Neural progenitor cell (in vitro differentiated cells): ENCODE results near the gene SLC15A4. TPM values are rescaled to one million over a fixed set of nuclear protein-coding genes. Genes with fewer than 3 reads are reported as not detected.
A peak's percentile ranks its signal among the peaks of the same experiment; 100 is the strongest.

Experiments used
- DNase-seq: peaks from one replicate; pipeline ENCODE4 v3.0.0-alpha.2; 2016; ENCODE audit warnings: low spot score
- H2AFZ ChIP-seq: fragments of 200-600 bp; sonication (generic); replicated peaks from 2 replicates; pipeline ENCODE4 v1.6.1; 2016; ENCODE audit warnings: antibody characterized with exemption
- H3F3A ChIP-seq: fragments of 200-600 bp; sonication (generic); 2 replicates; pipeline ENCODE4 v1.6.1; 2016; ENCODE audit warnings: antibody characterized with exemption, low read depth
- H3K27ac ChIP-seq: fragments of 200-600 bp; sonication (generic); 2 replicates; pipeline ENCODE4 v1.5.1; 2016; ENCODE audit warnings: mild to moderate bottlenecking
- H3K27me3 ChIP-seq: fragments of 200-600 bp; sonication (generic); 2 replicates; pipeline ENCODE4 v1.6.1; 2016; ENCODE audit warnings: mild to moderate bottlenecking, moderate library complexity
- H3K36me3 ChIP-seq: fragments of 200-600 bp; sonication (generic); 2 replicates; pipeline ENCODE4 v1.5.1; 2016
- H3K4me1 ChIP-seq: fragments of 200-600 bp; sonication (generic); 2 replicates; pipeline ENCODE4 v1.6.1; 2016; ENCODE audit warnings: mixed run types
- H3K4me2 ChIP-seq: fragments of 200-600 bp; sonication (generic); 2 replicates; pipeline ENCODE4 v1.6.1; 2016
- H3K4me3 ChIP-seq: fragments of 200-600 bp; sonication (generic); 2 replicates; pipeline ENCODE4 v1.5.1; 2016
- H3K79me2 ChIP-seq: fragments of 200-600 bp; sonication (generic); 2 replicates; pipeline ENCODE4 v1.6.1; 2016; ENCODE audit warnings: low read depth
- H3K9ac ChIP-seq: fragments of 200-600 bp; sonication (generic); 2 replicates; pipeline ENCODE4 v1.6.1; 2016
- H3K9me3 ChIP-seq: fragments of 200-600 bp; sonication (generic); 2 replicates; pipeline ENCODE4 v1.5.1; 2016; ENCODE audit warnings: low read depth
- H4K20me1 ChIP-seq: fragments of 200-600 bp; sonication (generic); 2 replicates; pipeline ENCODE4 v1.6.1; 2016; ENCODE audit warnings: low read depth
- H3K27ac Mint-ChIP-seq: 3 replicates; pipeline ENCODE4 v1.8.0; 2021; ENCODE audit warnings: mixed read lengths
- H3K27me3 Mint-ChIP-seq: 2 replicates; pipeline ENCODE4 v1.8.0; 2022; ENCODE audit warnings: low read depth, mild to moderate bottlenecking, inconsistent platforms, moderate library complexity, mixed read lengths; ENCODE audit not compliant: insufficient read depth
- H3K36me3 Mint-ChIP-seq: 3 replicates; pipeline ENCODE4 v1.8.0; 2021; ENCODE audit warnings: mixed read lengths
- H3K4me1 Mint-ChIP-seq: 3 replicates; pipeline ENCODE4 v1.8.0; 2021; ENCODE audit warnings: mixed read lengths
- H3K4me3 Mint-ChIP-seq: 3 replicates; pipeline ENCODE4 v1.8.0; 2021; ENCODE audit warnings: mild to moderate bottlenecking, moderate library complexity, mixed read lengths
- H3K9me3 Mint-ChIP-seq: 3 replicates; pipeline ENCODE4 v1.8.0; 2020; ENCODE audit warnings: mixed read lengths
- EZH2 ChIP-seq: fragments of 200-600 bp; sonication (generic); IDR thresholded peaks from 2 replicates; pipeline ENCODE4 v1.6.1; 2017; ENCODE audit warnings: antibody characterized with exemption, mild to moderate bottlenecking, moderate library complexity
- EZH2phosphoT487 ChIP-seq: fragments of 200-600 bp; sonication (generic); IDR thresholded peaks from 2 replicates; pipeline ENCODE4 v1.6.1; 2017; ENCODE audit warnings: antibody characterized with exemption
- total RNA-seq: library from RNA; depleted of rRNA; stranded (reverse); fragments of >200 nt; gene quantifications from 2 replicates; pipeline ENCODE4 v1.2.3, GENCODE V29; 2015; ENCODE audit warnings: low replicate concordance
- TF ChIP-seq, protein P1 (sequence below): fragments of 200-600 bp; sonication (generic); IDR thresholded peaks from 2 replicates; pipeline ENCODE4 v1.5.1; 2017; ENCODE audit warnings: antibody characterized with exemption, mild to moderate bottlenecking

SLC15A4 gene
- total RNA-seq, 1 donor from 2014 or later, result 42.3 TPM

DNA sequence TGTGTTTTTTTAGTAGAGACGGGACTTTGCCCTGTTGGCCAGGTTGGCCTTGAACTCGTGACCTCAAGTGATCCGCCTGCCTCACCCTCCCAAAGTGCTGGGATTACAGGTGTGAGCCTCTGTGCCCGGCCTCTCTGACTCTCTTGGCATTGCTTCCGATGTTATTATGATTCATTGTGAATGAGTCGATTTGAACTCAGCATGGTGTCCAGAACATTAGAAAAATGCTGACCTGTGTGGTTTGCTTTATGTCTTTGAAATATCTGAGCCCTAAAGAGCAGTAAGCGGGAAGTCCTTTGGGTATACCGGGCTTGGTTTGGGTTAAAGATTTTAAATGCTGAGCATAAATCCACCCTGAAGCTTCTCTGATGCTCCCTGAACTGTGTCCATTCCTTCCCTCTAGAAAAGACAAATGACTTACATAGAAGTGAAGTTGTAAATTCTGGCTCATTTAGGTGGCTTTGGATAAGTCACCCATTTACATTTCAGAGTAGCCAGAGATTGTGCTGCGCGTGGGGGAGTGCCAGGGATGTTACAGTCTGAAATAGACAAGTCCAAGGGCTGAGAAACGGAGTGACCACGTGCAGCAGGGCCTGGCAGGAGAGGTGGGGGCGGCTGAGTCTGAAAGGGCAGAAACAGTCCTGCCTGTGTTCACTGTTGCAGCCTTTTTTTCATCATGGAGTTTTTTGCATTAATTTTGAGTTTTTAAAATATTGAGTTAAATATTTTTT lies 39.6 kb downstream of the SLC15A4 start:
- Mint-ChIP-seq H3K4me3 (no peak overlapping the region), H3K27ac (no peak overlapping the region), H3K9me3 (peaks cover 8% of the 10 kb centered on the region), H3K36me3 (no peaks in the 10 kb centered on the region), H3K27me3 (peaks cover under 1% of the 10 kb centered on the region), H3K4me1 (peaks cover 14% of the 10 kb centered on the region)
- DNase-seq, result no peak
- H3F3A ChIP-seq, result no peaks in the 10 kb centered on the region
- H3K9me3 ChIP-seq, result no peaks in the 10 kb centered on the region
- H3K27ac ChIP-seq, result no peak overlapping the region
- no peaks in the 10 kb centered on the region for H3K4me1 ChIP-seq
- no peak overlapping the region for H3K4me3 ChIP-seq
- no peaks in the 10 kb centered on the region for H3K79me2 ChIP-seq
- no peak overlapping the region for H3K4me2 ChIP-seq
- no peaks in the 10 kb centered on the region for H4K20me1 ChIP-seq
- H3K27me3 ChIP-seq, result no peaks in the 10 kb centered on the region
- TF ChIP-seq EZH2phosphoT487 (no peak), EZH2 (no peak)
- TF ChIP-seq, protein P1, sequence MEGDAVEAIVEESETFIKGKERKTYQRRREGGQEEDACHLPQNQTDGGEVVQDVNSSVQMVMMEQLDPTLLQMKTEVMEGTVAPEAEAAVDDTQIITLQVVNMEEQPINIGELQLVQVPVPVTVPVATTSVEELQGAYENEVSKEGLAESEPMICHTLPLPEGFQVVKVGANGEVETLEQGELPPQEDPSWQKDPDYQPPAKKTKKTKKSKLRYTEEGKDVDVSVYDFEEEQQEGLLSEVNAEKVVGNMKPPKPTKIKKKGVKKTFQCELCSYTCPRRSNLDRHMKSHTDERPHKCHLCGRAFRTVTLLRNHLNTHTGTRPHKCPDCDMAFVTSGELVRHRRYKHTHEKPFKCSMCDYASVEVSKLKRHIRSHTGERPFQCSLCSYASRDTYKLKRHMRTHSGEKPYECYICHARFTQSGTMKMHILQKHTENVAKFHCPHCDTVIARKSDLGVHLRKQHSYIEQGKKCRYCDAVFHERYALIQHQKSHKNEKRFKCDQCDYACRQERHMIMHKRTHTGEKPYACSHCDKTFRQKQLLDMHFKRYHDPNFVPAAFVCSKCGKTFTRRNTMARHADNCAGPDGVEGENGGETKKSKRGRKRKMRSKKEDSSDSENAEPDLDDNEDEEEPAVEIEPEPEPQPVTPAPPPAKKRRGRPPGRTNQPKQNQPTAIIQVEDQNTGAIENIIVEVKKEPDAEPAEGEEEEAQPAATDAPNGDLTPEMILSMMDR, result no peak
- no peak overlapping the region for H3K9ac ChIP-seq
- no peaks in the 10 kb centered on the region for H3K36me3 ChIP-seq
- H2AFZ ChIP-seq, result no peak overlapping the region

DNA sequence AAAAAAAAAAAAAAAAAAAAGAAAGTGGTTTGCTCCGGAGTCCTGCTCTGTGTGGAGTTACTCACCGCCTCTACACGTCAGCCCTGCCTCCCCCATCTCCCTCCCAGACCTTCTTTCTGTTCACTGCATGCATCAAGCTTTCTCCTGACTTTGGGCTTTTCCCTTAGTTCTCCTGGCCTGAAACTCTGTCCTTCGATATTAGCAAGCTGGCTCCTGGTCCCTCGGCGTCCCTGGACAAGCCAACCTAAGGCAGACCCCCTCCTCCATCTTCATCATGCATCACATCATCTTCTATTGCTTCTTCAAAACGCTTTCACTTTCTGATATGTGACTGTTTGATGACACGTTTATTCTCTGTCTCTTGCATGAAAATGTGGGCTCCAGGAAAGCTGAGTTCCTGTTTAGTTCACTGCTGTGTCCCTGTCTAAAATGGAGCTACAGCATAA lies 40.6 kb downstream of the SLC15A4 start:
- H3K9ac ChIP-seq, result no peak overlapping the region

DNA sequence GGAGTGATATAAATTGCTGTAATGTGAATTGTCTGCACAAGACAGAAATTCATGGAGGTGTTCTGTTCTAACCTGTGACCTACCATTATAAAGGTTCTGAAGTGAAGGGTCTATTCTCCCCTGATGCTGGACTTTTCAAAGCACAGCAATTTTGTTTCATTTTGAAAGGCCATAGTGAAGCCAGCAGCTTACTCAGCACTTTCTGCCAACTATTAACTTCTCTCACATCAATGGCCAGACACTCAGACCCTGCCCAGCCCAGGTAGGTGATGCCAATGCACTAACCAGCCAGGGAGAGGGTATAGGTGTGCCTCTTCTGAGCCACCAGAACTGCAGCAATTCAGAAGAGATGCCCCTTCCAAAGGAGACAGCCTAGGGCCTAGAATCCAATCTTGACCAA lies 43.9 kb downstream of the SLC15A4 start:
- Mint-ChIP-seq H3K4me3 (no peak overlapping the region), H3K9me3 (peaks cover 8% of the 10 kb centered on the region), H3K4me1 (peaks cover 6% of the 10 kb centered on the region), H3K27me3 (peaks cover 8% of the 10 kb centered on the region), H3K27ac (no peak overlapping the region), H3K36me3 (no peaks in the 10 kb centered on the region)
- Histone ChIP-seq H3K9me3 (no peaks in the 10 kb centered on the region), H3K4me3 (no peak overlapping the region), H4K20me1 (no peaks in the 10 kb centered on the region), H3K4me2 (no peak overlapping the region), H3K36me3 (no peaks in the 10 kb centered on the region), H3K4me1 (no peaks in the 10 kb centered on the region), H3F3A (no peaks in the 10 kb centered on the region), H3K79me2 (no peaks in the 10 kb centered on the region), H3K9ac (no peak overlapping the region), H2AFZ (no peak overlapping the region), H3K27me3 (no peaks in the 10 kb centered on the region), H3K27ac (no peak overlapping the region)
- DNase-seq, result no peak
- TF ChIP-seq EZH2phosphoT487 (no peak), EZH2 (no peak)
- TF ChIP-seq, protein P1, result no peak

More for the DNA sequence above, 40.6 kb downstream of the SLC15A4 start:
- Mint-ChIP-seq H3K36me3 (no peaks in the 10 kb centered on the region), H3K4me3 (no peak overlapping the region), H3K4me1 (peaks cover 14% of the 10 kb centered on the region), H3K9me3 (peaks cover 8% of the 10 kb centered on the region), H3K27me3 (peaks cover 5% of the 10 kb centered on the region), H3K27ac (peak overlapping the region; percentile 55)
- Histone ChIP-seq H3K4me1 (no peaks in the 10 kb centered on the region), H4K20me1 (no peaks in the 10 kb centered on the region), H3K4me3 (no peak overlapping the region), H3K27me3 (no peaks in the 10 kb centered on the region), H3K36me3 (no peaks in the 10 kb centered on the region), H3K27ac (no peak overlapping the region), H3K79me2 (no peaks in the 10 kb centered on the region), H3F3A (no peaks in the 10 kb centered on the region), H2AFZ (no peak overlapping the region), H3K4me2 (no peak overlapping the region), H3K9me3 (no peaks in the 10 kb centered on the region)
- TF ChIP-seq, protein P1, result no peak
- TF ChIP-seq EZH2 (no peak), EZH2phosphoT487 (no peak)
- DNase-seq, result no peak
